NCI-H748 (cell line): ENCODE measurements around the gene CTAGE8.
"Not testable (repeated sequence)": the region's sequence is repeated elsewhere in the genome, so short reads cannot be mapped to it uniquely, and the experiment has no call there.

Experiments
- DNase-seq: peaks from one replicate; lab custom pipeline; 2025; ENCODE audit not compliant: unreplicated experiment; lab: John Stamatoyannopoulos, UW

CTAGE8 gene, protein sequence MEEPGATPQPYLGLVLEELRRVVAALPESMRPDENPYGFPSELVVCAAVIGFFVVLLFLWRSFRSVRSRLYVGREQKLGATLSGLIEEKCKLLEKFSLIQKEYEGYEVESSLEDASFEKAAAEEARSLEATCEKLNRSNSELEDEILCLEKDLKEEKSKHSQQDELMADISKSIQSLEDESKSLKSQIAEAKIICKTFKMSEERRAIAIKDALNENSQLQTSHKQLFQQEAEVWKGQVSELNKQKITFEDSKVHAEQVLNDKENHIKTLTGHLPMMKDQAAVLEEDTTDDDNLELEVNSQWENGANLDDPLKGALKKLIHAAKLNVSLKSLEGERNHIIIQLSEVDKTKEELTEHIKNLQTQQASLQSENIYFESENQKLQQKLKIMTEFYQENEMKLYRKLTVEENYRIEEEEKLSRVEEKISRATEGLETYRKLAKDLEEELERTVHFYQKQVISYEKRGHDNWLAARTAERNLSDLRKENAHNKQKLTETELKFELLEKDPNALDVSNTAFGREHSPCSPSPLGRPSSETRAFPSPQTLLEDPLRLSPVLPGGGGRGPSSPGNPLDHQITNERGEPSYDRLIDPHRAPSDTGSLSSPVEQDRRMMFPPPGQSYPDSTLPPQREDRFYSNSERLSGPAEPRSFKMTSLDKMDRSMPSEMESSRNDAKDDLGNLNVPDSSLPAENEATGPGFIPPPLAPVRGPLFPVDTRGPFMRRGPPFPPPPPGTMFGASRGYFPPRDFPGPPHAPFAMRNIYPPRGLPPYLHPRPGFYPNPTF

DNA sequence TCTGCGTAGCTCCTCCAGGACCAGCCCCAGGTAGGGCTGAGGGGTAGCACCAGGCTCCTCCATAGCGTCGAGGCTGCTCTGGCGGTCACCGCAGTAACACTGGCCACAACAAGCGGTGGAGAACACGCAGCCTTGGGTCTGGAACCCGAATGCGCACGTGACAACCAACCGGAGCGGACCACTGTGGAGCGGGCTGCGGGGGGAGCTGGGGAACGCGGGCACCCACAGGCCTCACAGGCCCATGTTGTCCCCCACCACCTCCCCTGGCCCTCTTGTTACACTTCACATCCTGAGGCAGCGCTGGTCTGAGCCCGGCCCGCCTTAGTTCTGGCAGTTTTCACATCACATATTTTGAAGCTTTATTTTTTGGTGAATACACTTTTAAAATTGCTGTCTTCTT, at the start of gene CTAGE8:
Gene CTAGE8, minus strand, starts transcription at position 101 of the 400 bp plus-strand sequence. Its CDS starts 38 bp downstream, at position 63.
- not testable (repeated sequence) for DNase-seq

DNA sequence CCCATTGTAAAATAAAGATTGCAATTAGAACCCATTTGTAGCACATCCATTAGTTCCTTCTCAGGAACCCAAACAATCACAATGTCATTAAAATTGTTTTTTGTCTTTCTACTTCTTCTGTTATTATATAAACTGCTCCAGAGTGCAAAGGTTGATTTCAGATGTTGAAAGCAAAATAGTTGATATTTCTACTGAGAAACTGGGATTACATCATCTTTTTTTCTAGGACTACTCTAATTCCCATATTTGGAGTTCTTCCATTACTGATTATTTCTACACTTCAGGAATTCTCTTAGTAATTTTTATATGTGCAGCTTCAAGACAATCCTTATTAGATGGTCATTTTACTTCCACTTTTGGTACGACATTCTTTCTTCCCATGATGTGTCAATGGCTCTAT, 48.4 kb upstream of the CTAGE8 start:
- not testable (repeated sequence) for DNase-seq

DNA sequence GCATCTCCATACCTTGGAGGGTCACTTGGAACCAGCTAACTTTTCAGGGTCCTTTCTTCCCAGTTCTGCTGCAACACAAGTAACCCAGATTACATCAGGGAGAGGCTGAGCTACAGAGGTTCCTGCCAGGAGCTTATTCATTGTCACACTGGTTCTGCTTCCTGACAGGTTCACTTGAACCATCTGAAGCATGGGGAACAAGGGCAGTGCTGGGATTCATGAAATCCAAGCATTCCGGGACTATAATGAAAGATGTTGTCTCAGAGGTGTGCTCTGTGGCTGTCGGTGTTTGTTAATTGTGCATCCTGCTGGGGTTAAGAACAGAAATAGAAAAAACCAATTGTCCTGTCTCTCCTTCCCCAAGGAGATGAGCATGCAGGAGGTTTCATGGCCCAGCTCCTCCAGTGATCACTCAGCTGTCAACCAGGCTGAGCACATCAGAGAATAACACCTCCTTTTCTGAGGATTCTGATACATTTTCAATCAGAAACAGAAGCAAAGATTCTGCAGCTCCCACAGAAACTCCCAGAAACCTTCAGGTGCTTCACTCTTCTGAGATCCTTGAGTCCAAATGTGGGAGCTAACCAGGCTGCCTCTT, 42.9 kb upstream of the CTAGE8 start, which contains the start of gene OR2A1:
Gene OR2A1, plus strand, starts transcription at position 548 of the 598 bp plus-strand sequence. CDS start 5,706 bp downstream, outside the sequence.
- DNase-seq = not testable (repeated sequence)

DNA sequence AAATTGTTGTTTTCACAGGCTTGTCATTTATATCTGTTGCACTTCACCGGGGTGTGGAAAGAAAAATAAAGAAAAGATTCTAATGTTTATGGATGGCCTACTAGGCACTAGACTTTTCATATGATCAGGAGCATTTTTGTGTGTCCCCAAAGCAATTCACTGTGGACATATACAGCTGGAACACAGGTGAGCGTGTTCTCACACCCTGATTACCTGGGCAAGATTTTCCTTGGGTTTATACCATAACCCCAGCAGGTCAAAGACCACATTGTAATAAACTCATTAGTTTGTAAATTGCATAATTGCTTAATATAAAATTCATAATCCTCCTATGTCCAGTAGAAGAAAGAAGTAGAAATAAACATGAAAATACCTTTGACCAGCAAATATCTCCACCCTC, 42.1 kb upstream of the CTAGE8 start:
- DNase-seq = not testable (repeated sequence)

DNA sequence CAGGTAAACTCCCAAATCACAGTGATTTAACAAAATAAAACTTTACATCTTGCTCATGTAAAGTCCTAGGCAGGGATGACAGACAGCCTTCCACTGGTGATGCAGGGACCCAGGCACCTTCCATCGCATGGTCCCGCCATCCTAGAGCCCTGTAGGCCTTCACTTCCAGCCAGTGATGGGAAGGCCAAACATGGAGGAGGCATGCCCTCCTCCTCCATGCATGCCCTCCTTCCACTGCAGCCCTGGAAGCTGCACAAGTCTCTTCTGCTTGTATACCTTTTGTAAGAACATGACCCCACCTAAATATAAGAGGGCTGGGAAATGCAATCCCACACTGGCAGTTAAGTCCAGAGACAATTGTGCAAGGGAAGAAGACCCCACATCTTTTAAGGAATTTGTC, 40.6 kb upstream of the CTAGE8 start:
- not testable (repeated sequence) for DNase-seq

DNA sequence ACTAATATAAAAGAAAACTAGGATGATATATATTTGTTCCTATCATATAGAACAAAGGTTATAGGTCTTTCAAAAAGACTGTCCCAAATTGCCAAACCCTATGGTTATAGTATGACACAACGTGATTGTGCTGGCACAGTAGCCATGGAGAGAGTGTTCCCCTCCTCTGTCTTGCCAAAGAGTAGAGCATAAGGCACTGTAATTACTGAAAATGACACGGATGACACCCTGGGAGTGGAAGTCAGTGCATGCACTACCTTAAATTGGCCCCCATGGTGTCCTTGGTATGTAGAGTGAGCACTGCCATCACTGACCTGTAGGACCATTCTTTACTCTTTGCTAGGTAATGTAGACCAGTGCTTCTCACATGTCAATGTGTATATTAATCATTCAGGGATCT, 36.1 kb upstream of the CTAGE8 start:
- not testable (repeated sequence) for DNase-seq

DNA sequence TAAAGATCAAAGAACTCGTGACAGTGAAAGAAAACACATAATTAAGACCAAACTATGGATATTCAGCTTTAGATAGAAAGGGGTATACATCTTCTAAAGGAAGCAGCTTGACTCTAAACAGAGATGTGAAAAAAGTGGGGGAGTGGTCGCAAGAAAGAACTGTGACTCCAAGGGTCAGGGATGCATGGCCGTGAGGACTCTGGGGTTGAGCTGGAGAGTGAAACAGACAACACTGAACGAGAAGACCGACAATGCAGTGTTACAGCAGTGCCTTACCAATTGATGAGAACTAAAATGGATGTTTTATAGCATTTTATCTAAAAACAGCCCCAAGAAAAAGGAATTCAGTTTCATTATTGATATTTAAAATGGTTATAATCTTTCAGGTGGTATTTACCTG, 34.5 kb upstream of the CTAGE8 start:
- DNase-seq = not testable (repeated sequence)

DNA sequence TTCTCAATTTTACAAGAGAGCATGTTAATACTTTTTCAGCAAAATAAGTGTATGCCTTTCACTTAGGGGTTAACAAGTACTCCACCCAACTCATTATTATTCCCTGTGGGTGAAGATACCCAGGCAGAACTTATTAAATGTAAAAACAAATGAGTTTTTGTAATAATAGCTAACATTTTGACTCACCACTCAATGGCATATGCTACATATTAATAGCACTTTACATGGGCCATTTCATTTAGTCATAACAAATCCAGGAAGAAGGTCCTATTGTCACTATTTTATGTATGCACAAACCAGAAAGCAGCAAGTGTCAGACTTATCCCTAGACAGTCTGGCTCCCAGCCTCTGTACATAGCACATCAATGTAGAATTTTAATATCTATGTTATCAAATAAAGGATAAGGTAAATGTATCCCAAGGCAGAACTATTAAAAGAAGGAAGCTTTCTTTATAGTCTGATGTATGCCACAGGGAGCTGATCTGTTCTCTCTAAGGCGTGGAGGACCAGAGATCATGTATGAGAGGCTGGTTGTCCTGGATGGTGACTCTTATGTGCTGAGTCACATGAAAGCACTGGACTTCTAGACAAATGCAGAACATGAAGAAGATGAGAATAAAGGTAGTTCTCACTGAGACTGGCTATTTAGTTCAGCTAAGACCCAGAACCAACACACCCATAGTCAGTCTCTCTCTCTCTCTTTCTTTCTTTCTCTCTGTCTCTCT, 33.7 kb upstream of the CTAGE8 start:
- not testable (repeated sequence) for DNase-seq

DNA sequence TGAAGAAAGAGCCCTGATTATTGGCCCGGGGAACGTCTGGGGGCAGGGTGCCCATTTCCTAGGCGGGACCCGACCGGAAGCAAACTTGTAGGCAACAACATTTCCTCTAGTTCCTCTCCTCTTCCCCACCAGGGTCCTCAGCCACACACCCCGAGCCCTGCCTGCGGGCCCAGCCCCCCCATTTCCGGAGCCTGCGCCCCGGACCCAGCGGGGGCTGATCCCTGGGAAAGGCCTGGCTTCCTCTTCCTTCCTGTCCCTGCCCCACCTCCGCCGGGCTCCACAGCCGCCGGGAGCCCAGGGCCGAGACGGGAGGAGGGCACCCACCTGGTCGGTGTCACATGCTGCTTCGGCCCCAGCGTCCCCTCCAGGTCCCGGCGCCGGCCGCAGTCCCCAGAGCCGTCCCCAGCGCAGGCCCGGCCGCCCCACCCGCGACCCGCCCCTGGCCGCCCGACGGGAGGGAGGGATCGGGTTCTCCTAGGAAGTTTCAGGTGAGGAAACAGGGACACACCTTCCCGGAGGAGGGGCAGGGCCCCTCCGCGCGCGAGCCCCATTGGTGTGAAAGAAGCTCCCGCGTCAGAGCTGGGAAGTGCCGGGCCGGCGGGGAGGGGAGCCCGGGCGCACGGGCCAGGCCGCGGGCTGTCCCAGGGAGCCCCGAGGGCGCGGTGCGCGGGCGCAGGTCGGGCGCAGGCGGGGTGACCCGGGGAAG, 24.9 kb upstream of the CTAGE8 start:
- not testable (repeated sequence) for DNase-seq

DNA sequence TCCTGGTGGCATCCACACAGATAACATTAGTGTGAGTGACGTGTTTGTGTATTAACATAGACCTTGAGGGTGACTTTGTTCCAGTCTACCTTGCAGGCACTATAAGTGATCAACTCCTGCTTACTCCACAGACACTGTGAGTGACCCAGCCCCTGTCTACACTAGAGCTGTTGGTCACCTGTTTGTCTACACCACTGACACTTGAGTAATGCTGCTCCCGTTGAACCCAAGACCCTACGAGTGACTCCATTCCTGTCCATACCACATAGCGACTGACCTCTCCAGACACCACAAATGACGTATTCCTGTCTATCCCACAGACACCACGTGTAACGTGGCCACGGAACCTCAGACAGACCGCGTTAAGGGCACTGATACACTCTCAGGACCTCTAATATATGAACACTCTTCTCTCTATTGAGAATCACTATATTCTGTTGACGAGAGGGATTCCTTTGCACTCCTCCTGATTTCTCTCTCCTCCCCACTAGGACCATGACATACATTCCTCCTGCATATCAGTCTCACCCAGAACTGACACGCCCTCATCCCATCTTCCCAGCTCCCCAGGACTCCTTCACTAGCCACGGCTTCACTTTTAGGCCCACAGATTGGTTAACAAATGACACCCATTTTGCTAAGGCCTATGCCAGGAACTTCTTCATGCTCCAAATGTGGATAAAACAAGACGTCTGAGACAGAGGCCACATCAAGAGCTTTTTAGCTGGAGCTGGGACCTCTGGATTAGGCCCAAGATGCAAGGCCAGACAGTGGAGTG, 23.5 kb upstream of the CTAGE8 start:
- not testable (repeated sequence) for DNase-seq

DNA sequence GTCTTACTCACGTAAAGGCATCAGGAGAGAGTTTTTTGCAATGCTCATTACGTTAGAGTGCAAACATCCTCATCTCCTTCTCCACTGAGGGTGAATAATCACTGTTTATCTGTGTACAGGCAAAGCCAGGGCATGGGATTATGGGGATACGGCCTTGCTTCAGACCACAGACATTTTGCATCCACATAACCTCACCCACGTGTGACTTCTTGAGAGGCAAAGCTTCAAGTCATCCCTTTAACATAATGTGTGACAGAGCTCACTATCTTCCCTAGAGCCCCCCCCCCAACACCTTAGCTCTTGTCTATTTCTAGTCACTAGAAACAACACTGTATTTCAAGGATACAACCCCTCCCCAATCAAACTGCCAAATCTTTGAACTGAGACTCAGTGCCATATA, 22.5 kb upstream of the CTAGE8 start:
- DNase-seq = not testable (repeated sequence)

DNA sequence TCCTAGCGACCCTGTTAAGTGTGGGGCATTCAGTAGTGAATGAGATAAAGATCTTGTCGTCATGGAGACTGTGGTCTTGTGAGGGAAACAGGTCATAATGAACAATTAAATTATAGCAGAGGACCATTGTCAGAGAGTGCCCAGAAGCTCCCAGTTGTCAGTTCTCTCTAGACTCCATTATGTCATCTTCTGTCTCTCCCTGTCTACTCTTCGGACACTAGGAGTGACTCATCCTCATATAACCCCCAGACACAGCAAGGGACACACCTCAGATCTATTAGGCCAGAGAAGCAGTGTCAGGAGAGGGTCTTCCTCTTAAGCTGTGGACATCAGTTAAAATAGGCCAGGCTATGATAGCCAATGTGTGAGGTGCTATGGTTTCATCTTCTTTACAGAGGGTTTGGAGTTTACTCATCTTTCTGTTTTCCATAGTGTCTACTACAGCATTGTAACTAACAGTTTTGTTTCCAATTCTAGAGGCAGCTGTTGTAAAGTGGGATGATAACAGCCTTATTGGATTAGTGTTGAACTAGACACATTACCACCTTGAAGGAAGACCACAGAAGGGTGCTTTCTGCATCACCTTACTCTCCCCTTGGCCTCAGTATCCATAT, 18.2 kb upstream of the CTAGE8 start:
- DNase-seq = not testable (repeated sequence)

DNA sequence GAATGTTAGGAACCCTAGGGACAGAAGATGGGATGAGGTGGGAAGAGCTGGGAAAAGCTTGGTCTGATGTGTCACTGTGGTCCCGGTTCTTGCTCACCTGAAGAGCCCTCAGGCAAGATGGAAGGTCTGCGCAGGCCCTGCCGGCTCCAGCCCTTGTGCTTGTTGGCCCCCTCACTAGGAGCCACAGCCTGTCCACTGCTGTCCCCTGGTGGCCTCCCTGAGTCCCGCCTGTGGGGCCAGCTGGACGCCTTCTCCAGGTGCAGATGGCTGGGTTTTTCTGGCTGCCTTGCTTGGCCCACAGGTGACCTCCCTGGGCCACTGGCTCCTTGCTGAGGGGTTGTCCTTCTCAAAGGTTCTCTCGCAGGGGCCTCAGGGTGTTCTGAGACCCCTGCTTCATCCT, 14.6 kb upstream of the CTAGE8 start:
- DNase-seq = not testable (repeated sequence)

DNA sequence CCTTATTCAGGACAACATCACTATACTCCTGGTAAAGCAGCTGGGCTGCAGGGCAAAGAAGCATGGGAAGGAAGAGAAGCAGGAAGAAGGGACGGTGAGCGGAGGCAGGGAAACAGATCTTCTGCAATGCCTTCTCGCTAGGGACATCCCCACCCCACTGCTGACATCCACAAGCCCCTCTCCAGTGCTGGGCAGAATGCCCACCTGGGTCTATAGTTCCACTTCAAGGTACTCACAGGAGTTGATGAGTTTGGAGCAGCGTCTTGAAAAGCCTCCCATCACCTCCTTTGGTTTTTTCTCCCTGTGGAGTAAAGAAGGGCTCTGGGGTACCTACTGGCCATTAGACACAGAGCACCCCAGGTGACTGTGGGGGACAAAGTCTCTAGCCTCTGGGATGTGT, 13.4 kb upstream of the CTAGE8 start:
- DNase-seq = not testable (repeated sequence)

DNA sequence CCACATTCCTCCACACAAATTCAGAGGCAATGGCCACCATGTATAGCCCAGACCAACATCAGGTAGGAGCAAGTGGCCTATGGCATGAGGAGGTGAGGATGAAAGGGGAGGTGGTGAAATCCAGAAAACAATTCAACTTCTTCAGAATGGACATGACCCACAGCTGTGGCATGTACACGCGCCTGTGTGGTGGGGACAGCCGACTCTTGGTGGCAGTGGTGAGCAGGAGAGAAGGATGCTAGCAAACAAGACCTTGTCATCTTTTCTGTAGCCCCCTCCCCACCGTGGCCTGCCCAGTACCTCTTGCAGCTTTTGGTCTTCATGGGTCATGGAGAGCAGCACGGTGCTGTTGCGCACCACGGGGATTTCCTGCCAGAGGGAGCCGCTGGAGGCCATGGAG, 12.9 kb upstream of the CTAGE8 start:
- DNase-seq = not testable (repeated sequence)

DNA sequence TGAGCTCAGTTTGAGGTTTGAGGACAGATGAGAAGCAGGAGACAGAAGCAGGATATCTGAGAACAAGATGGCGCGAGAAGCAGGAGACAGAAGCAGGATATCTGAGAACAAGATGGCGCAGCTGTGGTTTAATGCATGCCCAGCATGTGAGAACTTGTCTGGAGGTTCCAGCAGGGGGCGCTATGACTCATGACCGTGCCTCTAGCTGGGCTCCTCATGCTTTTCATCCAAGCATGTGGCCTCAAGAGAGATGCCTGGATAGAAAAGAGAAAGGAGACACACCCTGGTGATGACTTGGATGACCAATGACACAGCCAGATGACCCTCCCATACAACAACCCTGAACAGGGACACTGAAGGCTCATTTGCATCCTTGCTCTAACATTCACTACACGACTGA, 10.9 kb upstream of the CTAGE8 start:
- DNase-seq = not testable (repeated sequence)

DNA sequence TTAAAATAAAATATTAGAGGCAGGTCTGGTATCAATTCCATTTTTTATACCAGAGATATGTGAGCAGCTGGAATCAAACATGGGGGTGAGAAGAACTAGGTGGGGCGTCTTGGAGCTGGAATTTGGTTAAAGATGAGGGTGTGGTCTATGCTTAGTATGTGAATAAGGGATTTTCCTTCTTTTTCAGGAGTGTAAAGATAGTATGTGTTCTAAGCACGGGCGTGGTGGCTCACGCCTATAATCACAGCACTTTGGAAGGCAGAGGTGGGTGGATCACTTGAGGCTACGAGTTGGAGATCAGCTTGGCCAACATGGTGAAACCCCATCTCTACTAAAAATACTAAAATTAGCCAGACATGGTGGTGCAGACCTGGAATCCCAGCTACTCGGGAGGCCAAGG, 6.2 kb upstream of the CTAGE8 start:
- not testable (repeated sequence) for DNase-seq

DNA sequence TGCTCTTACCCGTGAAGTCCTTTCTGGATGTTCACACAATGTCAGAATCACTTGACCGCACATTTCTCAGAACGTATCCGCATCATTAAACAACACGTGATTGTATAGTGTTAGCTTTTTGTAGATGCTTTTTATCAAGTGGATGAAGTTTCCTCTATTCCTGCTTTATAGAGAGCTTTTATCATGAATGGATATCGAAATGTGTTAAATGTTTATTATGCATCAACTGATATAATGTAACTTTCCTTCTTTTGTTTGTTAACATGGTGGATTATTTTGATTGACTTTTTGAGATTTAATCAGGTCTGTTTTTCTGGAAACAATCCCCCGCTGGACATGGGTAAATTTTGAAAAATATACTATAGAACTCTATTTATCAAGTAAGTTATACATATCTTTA, 4.4 kb downstream of the CTAGE8 start, which contains the start of gene OR2A7:
Gene OR2A7, minus strand, starts transcription at position 101 of the 400 bp plus-strand sequence. CDS start 5,164 bp downstream, outside the sequence.
- DNase-seq = not testable (repeated sequence)

DNA sequence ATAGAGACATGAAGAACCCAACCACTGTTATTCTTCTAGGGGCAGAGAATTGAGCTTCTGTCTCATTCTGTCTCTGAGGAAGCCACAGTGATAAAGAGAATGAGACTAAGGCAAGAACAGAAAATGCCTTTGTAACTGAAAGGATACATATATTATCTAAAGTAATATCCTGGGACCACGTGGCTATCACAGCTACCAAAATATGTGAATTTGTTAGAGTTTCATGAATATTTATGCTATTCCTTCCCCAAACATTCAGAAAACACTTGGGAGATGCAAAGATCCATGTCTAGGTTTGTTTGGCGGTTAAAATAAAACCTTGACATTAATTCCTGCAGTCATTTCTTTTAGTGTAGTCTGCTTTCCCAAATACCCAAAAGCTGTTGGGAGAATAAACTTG, 7.0 kb downstream of the CTAGE8 start:
- DNase-seq = not testable (repeated sequence)
